Stimulated activated CD4-positive, alpha-beta T cell treated with anti-CD3 and anti-CD28 coated beads, Interleukin-12 subunit alpha, Interleukin-12 subunit beta, amount 100 ng/mL, for 24 hours (primary cell): ENCODE measurements around the gene CORO2B.
"Not testable (repeated sequence)": the region's sequence is repeated elsewhere in the genome, so short reads cannot be mapped to it uniquely, and the experiment has no call there.

Experiments
- DNase-seq, 2 experiments: peaks; one replicate each; pipeline ENCODE4 v3.0.0-alpha.2; 2020; ENCODE audit warnings: low read depth in 2 of 2

The CORO2B gene

GRCh38 chr15:68592054-68592453, 13.3 kb downstream of the CORO2B start:
- no peak for DNase-seq

GRCh38 chr15:68592544-68592943, 13.8 kb downstream of the CORO2B start:
- DNase-seq = no peak

- no peak for DNase-seq
Observed at GRCh38 chr15:68593341-68593740, 14.5 kb downstream of the CORO2B start.

- DNase-seq = no peak
Observed at GRCh38 chr15:68593828-68594532, 15.2 kb downstream of the CORO2B start.

GRCh38 chr15:68594533-68595259, 15.9 kb downstream of the CORO2B start:
- no peak for DNase-seq

- no peak for DNase-seq
Observed at GRCh38 chr15:68595260-68595564, 16.4 kb downstream of the CORO2B start.

GRCh38 chr15:68595761-68596160, 17.0 kb downstream of the CORO2B start:
- DNase-seq = no peak

GRCh38 chr15:68596691-68597090, 17.9 kb downstream of the CORO2B start:
- no peak for DNase-seq

GRCh38 chr15:68597581-68597980, 18.8 kb downstream of the CORO2B start:
- DNase-seq = no peak

GRCh38 chr15:68598171-68599152, 19.7 kb downstream of the CORO2B start:
- DNase-seq = no peak

- no peak for DNase-seq
Observed at GRCh38 chr15:68599153-68599545, 20.4 kb downstream of the CORO2B start.

DNA sequence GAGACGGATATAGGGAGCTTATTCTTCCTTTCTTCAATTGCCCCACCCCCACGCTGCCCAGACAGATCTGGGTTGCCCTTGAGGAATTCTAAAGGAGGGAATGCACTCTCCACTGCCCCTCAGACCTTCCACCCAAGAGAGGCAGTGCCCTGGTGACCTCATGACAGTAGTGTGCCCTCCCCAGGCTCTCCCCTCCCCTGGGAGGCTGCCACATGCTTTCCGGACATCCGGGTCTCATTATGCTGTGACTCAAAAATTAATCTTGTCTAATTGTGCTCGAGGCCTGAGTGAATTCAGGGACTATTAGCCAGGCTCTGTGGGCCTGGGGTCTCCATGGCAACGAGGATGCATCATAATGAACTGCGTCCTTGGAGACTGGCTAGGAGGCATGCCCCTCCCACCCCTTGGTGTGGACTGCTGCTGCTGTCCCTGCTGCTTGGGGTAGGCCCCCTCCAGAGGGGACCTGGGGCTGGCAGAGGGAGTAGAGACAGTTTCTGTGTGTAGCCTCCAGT, 20.8 kb downstream of the CORO2B start:
- no peak for DNase-seq

- no peak for DNase-seq
Observed at GRCh38 chr15:68601206-68602197, 22.7 kb downstream of the CORO2B start.

GRCh38 chr15:68602459-68603215, 23.8 kb downstream of the CORO2B start:
- DNase-seq = no peak

- no peak for DNase-seq
Observed at GRCh38 chr15:68603216-68603595, 24.4 kb downstream of the CORO2B start.

DNA sequence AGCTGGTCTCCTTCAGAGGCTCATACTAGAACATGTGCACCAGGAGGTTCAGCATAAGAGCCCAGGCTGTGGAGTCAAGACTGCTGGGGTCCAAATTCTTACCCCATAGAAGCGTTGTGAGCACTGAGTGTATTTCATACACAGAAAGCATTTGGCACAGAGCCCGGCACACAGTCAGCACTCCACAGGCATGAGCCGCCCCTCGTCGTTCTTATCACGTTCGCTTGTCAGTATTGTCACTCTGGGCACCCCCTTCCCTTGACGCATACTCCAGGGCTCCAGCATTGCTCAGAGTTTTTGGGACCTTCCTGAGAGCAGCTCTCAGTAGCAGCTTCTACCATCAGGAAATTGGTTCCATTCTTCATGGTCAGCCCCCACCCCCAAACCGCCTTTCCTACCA, 25.2 kb downstream of the CORO2B start:
- DNase-seq = no peak

DNA sequence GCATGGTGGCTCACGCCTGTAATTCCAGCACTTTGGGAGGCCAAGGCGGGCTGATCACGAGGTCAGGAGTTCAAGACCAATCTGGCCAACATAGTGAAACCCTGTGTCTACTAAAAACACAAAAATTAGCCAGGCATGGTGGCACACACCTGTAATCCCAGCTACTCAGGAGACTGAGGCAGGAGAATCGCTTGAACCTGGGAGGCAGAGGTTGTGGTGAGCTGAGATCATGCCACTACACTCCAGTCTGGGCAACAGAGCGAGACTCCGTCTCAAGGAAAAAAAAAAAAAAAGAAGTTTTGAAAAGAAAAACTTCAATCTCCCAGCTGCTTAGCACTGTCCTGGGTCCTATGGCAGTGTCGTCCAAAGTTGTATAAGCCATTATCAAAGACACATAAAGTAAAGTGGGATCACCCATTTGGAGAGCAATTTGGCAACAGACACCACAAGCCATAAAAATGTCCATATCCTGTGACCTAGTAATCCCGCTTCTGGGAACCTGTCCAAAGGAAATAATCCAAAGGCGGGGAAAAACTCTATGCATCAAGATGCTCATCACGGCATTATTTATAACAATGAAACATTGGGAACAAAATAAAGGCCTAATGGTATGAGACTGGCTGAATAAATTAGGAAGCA, 26.2 kb downstream of the CORO2B start:
- not testable (repeated sequence) for DNase-seq

DNA sequence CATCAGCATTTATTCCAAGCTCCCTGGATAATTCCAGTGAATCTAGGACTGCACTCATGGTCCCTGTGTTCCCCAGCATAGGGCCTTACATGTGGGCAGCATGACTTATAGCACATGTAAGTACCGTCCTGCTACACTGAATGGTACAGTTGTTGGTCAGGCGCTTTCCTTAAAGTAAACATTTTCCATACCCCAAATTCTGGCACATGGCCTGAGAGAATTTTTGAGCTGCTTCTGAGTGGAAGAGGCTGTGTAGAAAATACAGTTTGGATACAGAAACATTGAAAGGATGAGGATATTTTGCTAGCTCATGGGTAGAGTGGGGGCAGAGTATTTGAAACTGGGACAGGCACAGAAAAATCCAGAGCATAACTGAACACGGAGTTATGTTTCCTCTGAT, 27.6 kb downstream of the CORO2B start:
- no peak for DNase-seq

GRCh38 chr15:68608206-68608843, 29.5 kb downstream of the CORO2B start:
- DNase-seq = no peak
